Body of pancreas (tissue), 4 donors: Measurements from ENCODE around the gene DBF4. TPM values are rescaled to one million over a fixed set of nuclear protein-coding genes. Genes with fewer than 3 reads are reported as not detected.
"Not testable (repeated sequence)": the region's sequence is repeated elsewhere in the genome, so short reads cannot be mapped to it uniquely, and the experiment has no call there.

Experiments used
- ATAC-seq: fragments of 150-250 bp; one replicate; pipeline ENCODE4 v1.9.1; 2016
- DNase-seq, 4 donors: peaks; one replicate each; pipeline ENCODE4 v3.0.0-alpha.2; 2019
- H3K27ac ChIP-seq, 4 donors: fragments of 200-600 bp; sonication (generic); 1 replicate in 3 of 4; 2 replicates in 1 of 4; pipeline versions ENCODE4 v1.5.1 to v1.6.1; 2016 to 2019; ENCODE audit warnings: mild to moderate bottlenecking in 1 of 4, mixed read lengths in 1 of 4, moderate library complexity in 1 of 4
- H3K27me3 ChIP-seq, 2 donors: fragments of 200-600 bp; sonication (generic); one replicate each; pipeline ENCODE4 v1.6.0; 2016; ENCODE audit warnings: mild to moderate bottlenecking in 1 of 2
- H3K36me3 ChIP-seq, 2 donors: fragments of 200-600 bp; sonication (generic); replicated peaks in 1 of 2; 2 replicates each; pipeline ENCODE4 v1.5.1; 2016; ENCODE audit warnings: low read depth in 2 of 2; ENCODE audit not compliant: insufficient read depth in 1 of 2
- H3K4me1 ChIP-seq: fragments of 200-600 bp; sonication (generic); one replicate; pipeline ENCODE4 v1.6.0; 2016
- H3K4me3 ChIP-seq, 2 donors: fragments of 200-600 bp; sonication (generic); 1 replicate in 1 of 2; 2 replicates in 1 of 2; pipeline ENCODE4 v1.5.1; 2016 to 2019
- H3K9me3 ChIP-seq, 3 donors: fragments of 200-600 bp; sonication (generic); 1 replicate in 2 of 3; 2 replicates in 1 of 3; pipeline ENCODE4 v1.5.1; 2016
- CTCF ChIP-seq, 7 experiments: fragments of 450-650 bp in 4 of 7; fragments of 200-600 bp in 3 of 7; sonication (generic) in 3 of 7; IDR thresholded peaks; one replicate each; pipeline ENCODE4 v1.5.1; 2016 to 2019; ENCODE audit warnings: antibody characterized with exemption in 7 of 7
- POLR2A ChIP-seq, 3 donors: fragments of 450-650 bp; IDR thresholded peaks; one replicate each; pipeline ENCODE4 v1.6.1; 2016; ENCODE audit warnings: antibody characterized with exemption in 3 of 3, mild to moderate bottlenecking in 2 of 3
- WGBS, 2 donors: methylation state at CpG; one replicate each; pipeline ENCODE4 v1.1.5; 2017; 5-methylcytosine and 5-hydroxymethylcytosine counted together
- intact Hi-C: fragments of 100-400 bp; cut with DNase I; formaldehyde crosslinking; loops from one replicate; pipeline ENCODE4 v1.15.1; 2023
- total RNA-seq, 2 donors: library from RNA; depleted of rRNA; stranded (reverse); fragments of >200 nt; gene quantifications; one replicate each; pipeline ENCODE4 v1.1.0, GENCODE V29; 2016

DBF4 gene
- total RNA-seq, 2 donors from 2014 or later: 4.3 to 8.6 TPM

- TF ChIP-seq CTCF (IDR thresholded peaks at IDR 0.05) (no peak), POLR2A (IDR thresholded peaks at IDR 0.05) (no peak)
- Histone ChIP-seq H3K4me1 (no peaks in the 10 kb centered on the region), H3K36me3 (no peaks in the 10 kb centered on the region), H3K27ac (no peak overlapping the region), H3K4me3 (no peak overlapping the region), H3K9me3 (no peaks in the 10 kb centered on the region), H3K27me3 (no peaks in the 10 kb centered on the region)
- DNase-seq (no peak), ATAC-seq (no peak)
- intact Hi-C loops: no loop called here
- WGBS, 2 donors: 84 to 88% methylated on average over 4 of the region's 4 CpGs
Observed at GRCh38 chr7:87912121-87912520, 35.8 kb downstream of the DBF4 start.

- no peaks in the 10 kb centered on the region for H3K36me3 ChIP-seq
- TF ChIP-seq CTCF (IDR thresholded peaks at IDR 0.05) (no peak), POLR2A (IDR thresholded peaks at IDR 0.05) (no peak)
- no peaks in the 10 kb centered on the region for H3K4me1 ChIP-seq
- WGBS, 2 donors: 53 to 69% methylated on average over 1 of the region's 1 CpG
- intact Hi-C loops: no loop called here
- no peak overlapping the region for H3K27ac ChIP-seq
- no peaks in the 10 kb centered on the region for H3K27me3 ChIP-seq
- H3K9me3 ChIP-seq: no peaks in the 10 kb centered on the region
- H3K4me3 ChIP-seq: no peak overlapping the region
- no peak for ATAC-seq
- no peak for DNase-seq
Observed at GRCh38 chr7:87918740-87919139, 42.4 kb downstream of the DBF4 start.

GRCh38 chr7:87919875-87920274 lies 43.6 kb downstream of the DBF4 start:
- Histone ChIP-seq H3K9me3 (no peaks in the 10 kb centered on the region), H3K36me3 (no peaks in the 10 kb centered on the region), H3K4me3 (no peak overlapping the region), H3K4me1 (no peaks in the 10 kb centered on the region), H3K27ac (no peak overlapping the region), H3K27me3 (no peaks in the 10 kb centered on the region)
- intact Hi-C loops: no loop called here
- no peak for TF ChIP-seq CTCF (IDR thresholded peaks at IDR 0.05)
- TF ChIP-seq POLR2A (IDR thresholded peaks at IDR 0.05): no peak
- ATAC-seq (no peak), DNase-seq (no peak)
- WGBS, 2 donors: 72 to 92% methylated on average over 2 to 6 of the region's 6 CpGs

- Histone ChIP-seq H3K4me1 (no peaks in the 10 kb centered on the region), H3K9me3 (no peaks in the 10 kb centered on the region), H3K36me3 (no peaks in the 10 kb centered on the region), H3K27ac (no peak overlapping the region), H3K4me3 (no peak overlapping the region), H3K27me3 (no peaks in the 10 kb centered on the region)
- DNase-seq: no peak
- ATAC-seq: no peak
- TF ChIP-seq POLR2A (IDR thresholded peaks at IDR 0.05): no peak
- no peak for TF ChIP-seq CTCF (IDR thresholded peaks at IDR 0.05)
- intact Hi-C loops: no loop called here
- WGBS, 2 donors: 79 to 83% methylated on average over 5 of the region's 5 CpGs
Observed at GRCh38 chr7:87920578-87920977, 44.3 kb downstream of the DBF4 start.

- WGBS, 2 donors: 87 to 88% methylated on average over 8 of the region's 8 CpGs
- ATAC-seq, H3K27me3 ChIP-seq, H3K4me3 ChIP-seq, H3K9me3 ChIP-seq, intact Hi-C loops, H3K36me3 ChIP-seq, H3K4me1 ChIP-seq, DNase-seq, H3K27ac ChIP-seq: not testable (repeated sequence)
Observed at GRCh38 chr7:87922759-87923395, 46.6 kb downstream of the DBF4 start.
